ENCODE measurements around the gene FBXL13.

The FBXL13 gene

DNA sequence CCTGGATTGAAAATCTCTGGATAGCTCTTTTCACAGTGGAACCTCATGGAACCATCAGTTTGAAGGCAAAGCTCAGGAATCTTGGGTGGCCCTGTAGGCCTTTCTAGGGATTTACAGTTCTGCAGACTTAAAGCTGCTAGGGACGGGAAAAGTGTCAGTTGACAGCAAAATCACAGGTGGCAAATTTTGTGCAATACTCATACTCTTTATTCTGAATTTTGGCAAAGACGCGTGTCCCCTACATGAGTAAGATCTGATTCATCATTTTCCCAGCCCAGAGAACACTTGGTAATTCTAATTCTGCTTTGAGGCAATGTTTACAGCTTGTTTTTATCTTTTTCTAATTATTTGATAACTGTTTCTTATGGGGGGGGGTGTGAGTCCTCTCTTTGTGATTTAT lies 158.2 kb downstream of the FBXL13 start:
- no peak overlapping the region for H3K27ac ChIP-seq (ENCODE audit: low read depth, low read length, poor library complexity, severe bottlenecking)
- H3K79me2 ChIP-seq (ENCODE audit: insufficient read depth, low read length) = no peaks in the 10 kb centered on the region
- H3F3A ChIP-seq (ENCODE audit: insufficient read depth, low read length) = no peaks in the 10 kb centered on the region
- no peak overlapping the region for H2AFZ ChIP-seq (ENCODE audit: low read length)
- no peaks in the 10 kb centered on the region for H4K20me1 ChIP-seq (ENCODE audit: insufficient read depth, low read length)
- no peaks in the 10 kb centered on the region for H3K9me2 ChIP-seq (ENCODE audit: low read depth, low read length)
- H3K9ac ChIP-seq (ENCODE audit: low read length) = no peak overlapping the region
- H3K27me3 ChIP-seq (ENCODE audit: insufficient read depth, low read length) = no peaks in the 10 kb centered on the region
- no peaks in the 10 kb centered on the region for H3K9me3 ChIP-seq (ENCODE audit: low read length)
- H3K4me2 ChIP-seq (ENCODE audit: low read length) = no peak overlapping the region
- TF ChIP-seq EZH2 (IDR thresholded peaks at IDR 0.05; ENCODE audit: borderline replicate concordance, low read length) = no peak
- TF ChIP-seq, protein P1, sequence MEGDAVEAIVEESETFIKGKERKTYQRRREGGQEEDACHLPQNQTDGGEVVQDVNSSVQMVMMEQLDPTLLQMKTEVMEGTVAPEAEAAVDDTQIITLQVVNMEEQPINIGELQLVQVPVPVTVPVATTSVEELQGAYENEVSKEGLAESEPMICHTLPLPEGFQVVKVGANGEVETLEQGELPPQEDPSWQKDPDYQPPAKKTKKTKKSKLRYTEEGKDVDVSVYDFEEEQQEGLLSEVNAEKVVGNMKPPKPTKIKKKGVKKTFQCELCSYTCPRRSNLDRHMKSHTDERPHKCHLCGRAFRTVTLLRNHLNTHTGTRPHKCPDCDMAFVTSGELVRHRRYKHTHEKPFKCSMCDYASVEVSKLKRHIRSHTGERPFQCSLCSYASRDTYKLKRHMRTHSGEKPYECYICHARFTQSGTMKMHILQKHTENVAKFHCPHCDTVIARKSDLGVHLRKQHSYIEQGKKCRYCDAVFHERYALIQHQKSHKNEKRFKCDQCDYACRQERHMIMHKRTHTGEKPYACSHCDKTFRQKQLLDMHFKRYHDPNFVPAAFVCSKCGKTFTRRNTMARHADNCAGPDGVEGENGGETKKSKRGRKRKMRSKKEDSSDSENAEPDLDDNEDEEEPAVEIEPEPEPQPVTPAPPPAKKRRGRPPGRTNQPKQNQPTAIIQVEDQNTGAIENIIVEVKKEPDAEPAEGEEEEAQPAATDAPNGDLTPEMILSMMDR (IDR thresholded peaks at IDR 0.05; ENCODE audit: low read length) = no peak
- no peak overlapping the region for H3K4me3 ChIP-seq (ENCODE audit: low read depth, low read length, poor library complexity, severe bottlenecking)
- H3K4me1 ChIP-seq (ENCODE audit: insufficient read depth, low read length, severe bottlenecking) = no peaks in the 10 kb centered on the region
- H3K36me3 ChIP-seq (ENCODE audit: insufficient read depth, low read length) = no peaks in the 10 kb centered on the region

DNA sequence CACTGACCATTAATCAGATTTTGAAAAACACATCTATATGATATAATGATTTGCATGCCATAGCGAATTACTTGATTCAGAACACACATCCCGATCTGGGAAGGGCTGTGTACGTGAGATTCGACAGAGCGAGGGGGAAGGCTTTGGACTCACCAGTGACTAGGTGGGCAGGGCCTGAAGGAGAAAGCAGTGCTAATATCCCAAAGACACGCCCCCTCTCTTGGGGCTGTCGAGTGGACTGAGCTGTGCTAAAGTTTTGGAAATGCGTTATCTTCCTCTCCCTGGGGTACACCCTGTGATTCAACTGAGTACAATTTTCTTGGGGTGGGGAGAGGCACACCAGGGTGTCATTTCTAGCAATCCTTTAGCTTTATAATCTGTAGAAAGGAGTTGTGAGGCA lies 160.0 kb downstream of the FBXL13 start:
- Histone ChIP-seq H4K20me1 (ENCODE audit: insufficient read depth, low read length) (no peaks in the 10 kb centered on the region), H3K4me3 (ENCODE audit: low read depth, low read length, poor library complexity, severe bottlenecking) (no peak overlapping the region), H3K27me3 (ENCODE audit: insufficient read depth, low read length) (no peaks in the 10 kb centered on the region), H3K27ac (ENCODE audit: low read depth, low read length, poor library complexity, severe bottlenecking) (no peak overlapping the region), H3K4me1 (ENCODE audit: insufficient read depth, low read length, severe bottlenecking) (no peaks in the 10 kb centered on the region), H3K36me3 (ENCODE audit: insufficient read depth, low read length) (no peaks in the 10 kb centered on the region), H3K9me2 (ENCODE audit: low read depth, low read length) (no peaks in the 10 kb centered on the region), H3K79me2 (ENCODE audit: insufficient read depth, low read length) (no peaks in the 10 kb centered on the region), H2AFZ (ENCODE audit: low read length) (no peak overlapping the region), H3K9ac (ENCODE audit: low read length) (no peak overlapping the region), H3F3A (ENCODE audit: insufficient read depth, low read length) (no peaks in the 10 kb centered on the region), H3K9me3 (ENCODE audit: low read length) (no peaks in the 10 kb centered on the region), H3K4me2 (ENCODE audit: low read length) (no peak overlapping the region)
- TF ChIP-seq, protein P1 (IDR thresholded peaks at IDR 0.05; ENCODE audit: low read length) = no peak
- TF ChIP-seq EZH2 (IDR thresholded peaks at IDR 0.05; ENCODE audit: borderline replicate concordance, low read length) = no peak

DNA sequence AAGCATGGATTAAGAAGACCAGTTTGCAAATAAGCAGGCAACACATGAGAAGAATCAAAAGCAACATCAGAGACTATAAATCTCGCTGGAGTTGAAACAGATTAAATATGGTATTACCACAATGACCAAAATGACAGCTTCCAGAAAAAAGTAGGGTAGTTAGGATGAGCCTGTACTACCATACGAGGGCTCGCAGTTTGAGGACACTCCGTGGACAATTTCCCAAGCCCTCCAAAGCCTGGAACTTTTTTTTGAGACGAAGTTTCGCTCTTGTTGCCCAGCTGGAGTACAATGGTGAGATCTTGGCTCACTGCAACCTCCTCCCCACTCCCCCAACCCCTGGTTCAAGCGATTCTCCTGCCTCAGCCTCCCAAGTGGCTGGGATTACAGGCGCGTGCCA lies 160.8 kb downstream of the FBXL13 start:
- Histone ChIP-seq H3F3A (ENCODE audit: insufficient read depth, low read length) (no peaks in the 10 kb centered on the region), H2AFZ (ENCODE audit: low read length) (no peak overlapping the region), H3K9me3 (ENCODE audit: low read length) (no peaks in the 10 kb centered on the region), H3K4me2 (ENCODE audit: low read length) (no peak overlapping the region), H3K27me3 (ENCODE audit: insufficient read depth, low read length) (no peaks in the 10 kb centered on the region), H3K79me2 (ENCODE audit: insufficient read depth, low read length) (no peaks in the 10 kb centered on the region), H3K4me3 (ENCODE audit: low read depth, low read length, poor library complexity, severe bottlenecking) (no peak overlapping the region), H4K20me1 (ENCODE audit: insufficient read depth, low read length) (no peaks in the 10 kb centered on the region), H3K36me3 (ENCODE audit: insufficient read depth, low read length) (no peaks in the 10 kb centered on the region), H3K9me2 (ENCODE audit: low read depth, low read length) (no peaks in the 10 kb centered on the region), H3K4me1 (ENCODE audit: insufficient read depth, low read length, severe bottlenecking) (no peaks in the 10 kb centered on the region), H3K9ac (ENCODE audit: low read length) (no peak overlapping the region), H3K27ac (ENCODE audit: low read depth, low read length, poor library complexity, severe bottlenecking) (no peak overlapping the region)
- no peak for TF ChIP-seq EZH2 (IDR thresholded peaks at IDR 0.05; ENCODE audit: borderline replicate concordance, low read length)

DNA sequence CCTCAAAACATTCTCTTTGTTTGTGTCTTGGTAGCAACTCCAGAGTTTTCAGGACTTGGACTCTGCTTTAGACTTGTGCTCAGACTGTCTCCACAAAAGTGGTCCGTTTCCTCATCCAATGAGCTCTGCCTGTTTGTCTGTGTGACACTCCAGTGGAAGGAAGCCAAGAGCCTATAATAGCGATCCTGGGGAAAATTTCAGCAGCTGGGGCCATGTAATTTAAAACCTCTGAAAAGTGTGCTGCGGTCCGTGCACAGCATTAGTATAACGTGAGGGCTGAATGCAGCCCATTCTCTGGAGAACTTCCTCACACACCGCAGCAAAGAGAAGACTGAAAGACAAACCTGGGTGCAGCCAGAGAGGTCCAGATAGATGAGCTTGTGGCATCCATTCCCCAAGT lies 161.9 kb downstream of the FBXL13 start, which contains the start of gene LRRC17:
TSS of gene LRRC17 (plus strand) at position 259 of the 400 bp plus-strand sequence. CDS start 20,914 bp downstream, outside the sequence.
- Histone ChIP-seq H3K9me2 (ENCODE audit: low read depth, low read length) (no peaks in the 10 kb centered on the region), H3K27ac (ENCODE audit: low read depth, low read length, poor library complexity, severe bottlenecking) (no peak within 1 kb of the TSS), H4K20me1 (ENCODE audit: insufficient read depth, low read length) (no peaks in the 10 kb centered on the region), H3K27me3 (ENCODE audit: insufficient read depth, low read length) (no peaks in the 10 kb centered on the region), H3K4me2 (ENCODE audit: low read length) (no peak within 1 kb of the TSS), H3K79me2 (ENCODE audit: insufficient read depth, low read length) (no peaks in the 10 kb centered on the region), H3K4me1 (ENCODE audit: insufficient read depth, low read length, severe bottlenecking) (no peaks in the 10 kb centered on the region), H3K4me3 (ENCODE audit: low read depth, low read length, poor library complexity, severe bottlenecking) (no peak within 1 kb of the TSS), H3K9me3 (ENCODE audit: low read length) (no peaks in the 10 kb centered on the region), H3K36me3 (ENCODE audit: insufficient read depth, low read length) (no peaks in the 10 kb centered on the region), H3F3A (ENCODE audit: insufficient read depth, low read length) (no peaks in the 10 kb centered on the region), H2AFZ (ENCODE audit: low read length) (no peak within 1 kb of the TSS; the same call in 1 of the 2 replicates), H3K9ac (ENCODE audit: low read length) (no peak within 1 kb of the TSS)
- no peak for TF ChIP-seq EZH2 (IDR thresholded peaks at IDR 0.05; ENCODE audit: borderline replicate concordance, low read length)
- TF ChIP-seq, protein P1 (IDR thresholded peaks at IDR 0.05; ENCODE audit: low read length) = no peak
